ENCODE data around the gene ZNF554. TPM values are rescaled to one million over a fixed set of nuclear protein-coding genes. Genes with fewer than 3 reads are reported as not detected.

ZNF554 gene
- 12.6 to 13.3 TPM (median 13.2 TPM) in 3 replicates for total RNA-seq

DNA sequence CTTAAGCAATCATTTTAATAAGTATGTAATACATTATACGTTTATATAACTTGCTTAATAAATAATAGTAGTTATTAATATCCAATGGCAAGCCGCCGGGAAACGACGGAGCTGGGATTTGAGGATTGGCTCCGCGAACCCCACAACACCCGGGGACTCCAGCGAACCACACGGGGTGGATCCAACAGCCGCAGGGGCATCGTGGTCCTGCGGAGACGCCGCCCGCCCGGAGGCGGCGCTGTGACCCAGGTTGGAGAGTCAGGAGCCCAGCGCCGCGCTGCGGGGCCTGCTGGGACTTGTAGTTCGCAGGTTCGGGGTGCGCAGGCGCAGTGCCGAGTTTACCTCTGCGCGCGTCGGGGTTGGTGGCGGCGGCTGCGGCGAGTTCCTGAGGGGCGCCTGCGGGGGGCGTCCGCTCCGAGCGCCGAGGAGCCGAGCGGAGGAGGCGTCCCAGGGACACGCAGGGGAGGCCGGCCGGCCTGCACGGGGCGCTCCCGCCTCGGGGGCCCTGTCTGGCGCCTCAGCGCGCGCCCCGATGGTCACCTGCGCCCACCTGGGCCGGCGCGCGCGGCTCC lies at the start of gene ZNF554:
ZNF554 (plus strand) TSS at position 329 of the 572 bp plus-strand sequence; CDS start at position 533, 204 bp downstream.
- peak; percentile 93 for TF ChIP-seq CTCF (IDR thresholded peaks at IDR 0.05; ENCODE audit: unreplicated experiment)
- Mint-ChIP-seq H3K27ac (peak within 1 kb of the TSS; percentile 85), H3K4me3 (peak within 1 kb of the TSS; percentile 93), H3K27me3 (ENCODE audit: low read depth) (no peaks in the 10 kb centered on the region), H3K4me1 (peaks cover 3% of the 10 kb centered on the region), H3K36me3 (peaks cover 6% of the 10 kb centered on the region), H3K9me3 (no peaks in the 10 kb centered on the region)
- DNase-seq (ENCODE audit: low spot score in 2 of 2, unreplicated experiment in 2 of 2) = peak; percentile 99

DNA sequence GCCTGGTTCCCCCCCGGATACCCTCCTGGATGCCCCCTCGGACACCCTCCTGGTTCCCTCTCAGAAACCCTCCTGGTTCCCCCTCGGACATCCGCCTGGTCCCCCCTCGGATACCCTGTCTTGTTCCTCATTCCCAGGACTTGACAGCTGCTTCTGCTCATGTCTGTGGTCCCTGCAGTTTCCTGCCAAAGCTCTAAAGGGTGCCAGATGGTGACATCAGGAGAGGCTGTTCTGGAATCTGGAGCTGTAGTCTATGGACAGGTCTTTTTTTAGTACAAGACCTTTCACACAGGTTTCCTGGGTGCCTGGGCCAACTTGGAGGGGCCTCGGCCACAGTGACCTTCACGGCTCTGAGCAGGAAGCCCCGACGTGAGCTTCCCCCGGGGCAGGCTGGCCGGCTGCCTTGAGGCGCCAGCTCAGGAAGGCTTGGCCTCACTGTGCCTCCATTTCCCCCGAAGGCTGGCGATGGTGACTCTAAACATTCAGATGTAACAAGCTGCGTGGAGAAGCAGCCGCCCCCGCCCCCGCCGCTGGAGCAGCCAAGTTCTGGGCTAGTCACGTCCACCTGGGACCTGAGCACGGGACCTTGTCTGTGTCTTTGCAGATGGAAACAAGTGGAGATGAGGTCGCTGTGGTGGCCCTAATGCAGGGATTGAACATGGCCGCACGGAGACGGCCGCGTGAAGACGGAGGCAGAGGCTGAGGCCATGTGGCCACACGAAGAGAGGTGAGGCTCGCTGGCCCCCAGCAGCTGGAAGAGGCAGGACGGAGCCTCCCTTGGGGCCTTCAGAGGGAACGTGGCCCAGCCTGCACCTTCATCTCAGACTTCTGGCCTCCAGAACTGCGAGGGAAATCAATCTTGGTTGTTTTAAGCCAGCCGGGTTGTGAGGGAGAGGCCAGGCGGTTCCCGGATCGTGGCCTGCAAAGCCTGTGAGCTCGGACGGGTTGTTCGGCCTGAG lies 49.3 kb upstream of the ZNF554 start:
- no peak for DNase-seq (ENCODE audit: low spot score in 2 of 2, unreplicated experiment in 2 of 2)
- peaks cover 6% of the 10 kb centered on the region for H3K36me3 Mint-ChIP-seq
- peak overlapping the region; percentile 21 for H3K27ac Mint-ChIP-seq
- no peak for TF ChIP-seq CTCF (IDR thresholded peaks at IDR 0.05; ENCODE audit: unreplicated experiment)
- no peaks in the 10 kb centered on the region for H3K4me1 Mint-ChIP-seq
- H3K9me3 Mint-ChIP-seq = no peaks in the 10 kb centered on the region
- no peaks in the 10 kb centered on the region for H3K27me3 Mint-ChIP-seq (ENCODE audit: low read depth)
- no peak overlapping the region for H3K4me3 Mint-ChIP-seq

- Mint-ChIP-seq H3K9me3 (no peaks in the 10 kb centered on the region), H3K4me1 (no peaks in the 10 kb centered on the region), H3K36me3 (peaks cover 14% of the 10 kb centered on the region), H3K4me3 (no peak overlapping the region), H3K27me3 (ENCODE audit: low read depth) (no peaks in the 10 kb centered on the region), H3K27ac (peak overlapping the region; percentile 61)
- DNase-seq (ENCODE audit: low spot score in 2 of 2, unreplicated experiment in 2 of 2) = no peak
- TF ChIP-seq CTCF (IDR thresholded peaks at IDR 0.05; ENCODE audit: unreplicated experiment) = no peak
Observed at GRCh38 chr19:2771786-2772674, 47.6 kb upstream of the ZNF554 start.

DNA sequence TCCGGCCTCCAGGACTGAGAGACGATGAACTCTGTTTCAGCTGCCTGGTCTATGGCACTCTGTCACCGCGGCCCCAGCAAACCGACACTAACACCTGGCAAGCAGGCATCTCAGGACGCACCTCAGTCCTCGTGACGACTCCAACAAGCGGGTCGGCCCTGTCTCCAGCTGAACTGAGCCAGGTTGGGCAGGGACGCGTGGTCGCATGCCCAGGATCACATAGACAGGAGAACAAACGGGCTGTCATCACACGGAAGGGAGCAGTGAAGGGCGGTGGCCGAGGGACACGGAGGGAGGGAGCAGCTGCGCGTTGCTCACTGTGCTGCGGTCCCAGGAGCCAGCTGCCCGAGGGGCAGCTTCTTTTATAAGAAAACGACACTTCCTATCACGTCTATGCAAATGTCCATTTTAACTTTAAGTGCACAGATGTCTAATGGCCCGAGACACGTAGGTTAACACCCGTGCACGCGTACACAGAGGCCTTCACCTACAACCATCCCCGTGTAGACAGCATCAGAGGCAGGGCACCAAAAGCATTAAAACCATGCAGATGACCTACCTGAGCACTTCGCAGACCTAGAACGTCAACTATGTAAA lies 45.5 kb upstream of the ZNF554 start:
- no peak for DNase-seq (ENCODE audit: low spot score in 2 of 2, unreplicated experiment in 2 of 2)
- Mint-ChIP-seq H3K36me3 (peaks cover 16% of the 10 kb centered on the region), H3K27me3 (ENCODE audit: low read depth) (no peaks in the 10 kb centered on the region), H3K27ac (no peak overlapping the region), H3K4me3 (no peak overlapping the region), H3K9me3 (no peaks in the 10 kb centered on the region), H3K4me1 (no peaks in the 10 kb centered on the region)
- no peak for TF ChIP-seq CTCF (IDR thresholded peaks at IDR 0.05; ENCODE audit: unreplicated experiment)

GRCh38 chr19:2774953-2775555 lies 44.6 kb upstream of the ZNF554 start:
- H3K4me1 Mint-ChIP-seq = peaks cover under 1% of the 10 kb centered on the region
- no peaks in the 10 kb centered on the region for H3K27me3 Mint-ChIP-seq (ENCODE audit: low read depth)
- no peak overlapping the region for H3K27ac Mint-ChIP-seq
- no peak overlapping the region for H3K4me3 Mint-ChIP-seq
- no peak for TF ChIP-seq CTCF (IDR thresholded peaks at IDR 0.05; ENCODE audit: unreplicated experiment)
- peaks cover 17% of the 10 kb centered on the region for H3K36me3 Mint-ChIP-seq
- H3K9me3 Mint-ChIP-seq = no peaks in the 10 kb centered on the region
- DNase-seq (ENCODE audit: low spot score in 2 of 2, unreplicated experiment in 2 of 2) = no peak
